ENCODE results near the gene BCLAF3.

The BCLAF3 gene

DNA sequence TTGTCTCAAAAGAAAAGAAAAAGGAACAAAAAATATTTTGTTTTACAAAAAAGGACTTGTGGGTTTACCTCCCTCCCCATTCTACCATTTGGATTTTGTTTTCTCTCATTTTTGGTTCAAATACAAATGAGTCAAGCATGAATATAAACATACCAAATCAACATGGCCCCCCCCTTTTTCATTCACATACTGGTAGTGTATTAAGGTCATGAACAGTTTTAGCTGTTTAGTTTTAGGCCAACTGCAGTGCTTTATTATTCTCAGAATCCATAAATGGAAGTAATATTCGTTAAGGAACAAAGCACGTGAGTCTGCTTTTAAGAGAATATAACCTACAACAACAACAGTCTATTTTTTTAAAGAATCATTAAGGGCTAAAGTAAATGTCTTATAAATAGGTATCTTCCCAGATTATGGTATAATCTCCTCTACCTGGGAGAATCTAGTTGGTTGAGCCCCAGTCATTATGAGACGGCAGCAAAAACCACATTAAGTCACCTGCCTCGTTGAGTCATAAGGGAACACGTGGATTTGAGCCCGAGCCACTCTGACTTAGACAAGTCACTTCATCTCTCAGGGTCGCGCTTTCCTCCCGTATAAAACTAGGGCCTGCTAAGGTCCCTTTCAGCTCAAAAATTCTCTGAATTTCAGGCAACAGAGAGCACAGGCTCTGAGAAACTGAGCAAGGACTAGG is 26.7 kb downstream of the BCLAF3 start:
- DNase-seq = no peak

DNA sequence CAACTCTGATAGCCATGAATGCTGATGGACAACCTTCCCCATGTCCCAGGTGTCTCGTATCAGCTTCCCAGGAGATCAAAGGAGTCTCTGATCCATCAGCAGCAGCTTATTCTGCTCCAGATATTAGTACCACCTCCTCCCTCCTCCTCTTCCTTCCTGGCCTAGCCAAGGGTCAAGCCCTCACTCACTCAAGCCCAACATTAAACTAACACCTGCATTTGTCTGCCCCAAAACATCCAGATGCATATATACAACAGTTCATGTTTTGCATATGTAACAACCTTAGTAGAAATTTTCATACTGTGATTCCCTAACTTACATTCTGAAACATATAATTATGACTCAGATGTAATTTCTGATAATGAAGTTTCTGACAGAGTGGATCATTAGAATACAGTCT is 29.9 kb downstream of the BCLAF3 start:
- no peak for DNase-seq

DNA sequence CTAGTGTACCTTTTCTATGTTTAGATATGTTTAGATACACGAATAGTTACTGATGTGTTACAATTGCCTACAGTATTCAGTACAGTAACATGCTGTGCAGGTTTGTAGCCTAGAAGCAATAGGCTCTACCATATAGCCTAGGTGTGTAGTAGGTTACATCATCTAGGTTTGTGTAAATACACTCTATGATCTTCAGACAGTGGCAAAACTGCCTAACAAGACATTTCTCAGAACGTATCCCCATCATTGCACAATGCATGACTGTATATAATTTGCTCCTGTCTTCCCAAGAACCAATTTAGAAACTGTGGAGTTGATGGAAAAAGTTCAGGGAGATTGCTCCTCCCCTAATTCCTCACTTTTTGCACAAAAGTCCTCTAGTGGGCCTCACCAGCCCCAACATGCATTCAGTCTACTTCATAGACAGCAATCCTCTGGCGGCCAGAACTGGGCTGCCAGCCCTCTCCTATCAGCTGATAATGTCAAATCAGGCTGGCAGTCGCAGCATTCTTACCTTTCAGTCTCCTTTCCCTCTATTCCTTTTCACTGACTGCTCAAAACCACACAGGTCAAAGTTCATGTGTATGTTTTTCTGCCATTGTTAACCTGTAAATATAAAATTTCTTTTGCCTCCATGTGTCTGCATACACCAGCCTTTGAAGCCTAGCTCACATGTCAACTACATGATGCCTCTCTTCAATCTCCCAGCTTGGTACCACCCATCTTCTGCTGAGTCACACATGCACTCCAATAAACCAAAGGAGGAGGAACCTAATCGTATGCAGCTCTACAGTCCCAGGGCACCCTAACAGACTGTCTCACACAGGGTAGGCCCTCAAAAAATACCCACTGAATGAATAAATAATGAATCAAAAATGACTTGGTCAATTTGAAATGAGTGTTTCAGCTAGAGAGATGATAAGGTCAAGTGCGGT is 32.0 kb downstream of the BCLAF3 start:
- DNase-seq = no peak

DNA sequence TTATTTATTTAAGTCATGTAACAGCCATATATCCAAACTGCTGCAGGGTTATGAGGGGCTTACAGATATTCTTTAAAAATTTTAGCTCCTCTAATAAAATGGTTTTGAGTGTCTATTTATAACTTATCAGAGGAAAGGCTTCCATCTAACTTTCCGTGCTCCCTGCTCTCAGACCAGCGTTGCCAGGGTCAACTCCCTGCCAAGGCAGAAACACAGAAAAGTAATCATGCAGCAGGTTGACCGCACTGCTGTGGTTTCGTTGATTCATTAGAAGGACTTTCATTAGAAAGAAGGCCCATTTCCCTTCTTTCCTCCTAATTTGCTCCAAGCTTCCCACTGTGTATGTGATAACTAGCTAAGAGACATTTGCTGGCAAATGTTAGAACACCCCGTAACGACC is 33.9 kb downstream of the BCLAF3 start:
- peak; percentile 36 for DNase-seq

DNA sequence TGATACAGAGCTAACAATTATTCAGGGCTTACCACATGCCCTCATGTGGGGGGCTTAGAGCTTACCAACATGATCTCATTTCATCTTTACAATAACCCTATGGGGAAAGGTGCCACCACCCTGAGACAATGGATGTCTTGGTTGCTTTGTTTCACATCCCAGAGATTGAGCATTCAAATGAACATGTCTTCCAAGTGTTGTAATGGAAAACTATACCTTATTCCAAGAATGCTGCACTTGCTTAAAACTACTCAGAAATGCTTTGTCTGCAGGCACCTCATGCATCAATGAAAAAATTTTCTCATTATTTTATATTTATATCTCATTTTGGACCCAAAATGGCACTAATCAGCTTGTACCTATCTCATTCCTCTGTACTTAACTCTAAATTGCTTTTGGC is 34.6 kb downstream of the BCLAF3 start:
- no peak for DNase-seq

DNA sequence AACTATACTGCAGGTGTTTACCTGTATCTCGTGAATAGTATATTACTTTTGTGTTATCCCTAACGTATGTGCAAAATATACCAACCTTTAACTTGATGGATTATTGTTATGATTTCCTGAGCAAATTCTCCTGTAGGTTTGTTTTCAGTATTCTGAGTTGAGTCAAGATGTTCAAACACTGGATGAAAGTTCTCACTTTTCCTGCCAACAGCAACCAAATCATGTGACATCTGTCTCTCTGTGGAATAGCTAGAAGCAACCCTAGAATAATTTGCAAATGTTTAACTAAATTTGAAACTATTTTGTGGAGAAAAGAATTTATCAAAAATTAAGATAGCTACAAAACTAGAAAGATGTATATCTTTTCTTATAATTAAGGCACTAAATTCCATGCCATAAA is 35.6 kb downstream of the BCLAF3 start:
- DNase-seq = no peak

DNA sequence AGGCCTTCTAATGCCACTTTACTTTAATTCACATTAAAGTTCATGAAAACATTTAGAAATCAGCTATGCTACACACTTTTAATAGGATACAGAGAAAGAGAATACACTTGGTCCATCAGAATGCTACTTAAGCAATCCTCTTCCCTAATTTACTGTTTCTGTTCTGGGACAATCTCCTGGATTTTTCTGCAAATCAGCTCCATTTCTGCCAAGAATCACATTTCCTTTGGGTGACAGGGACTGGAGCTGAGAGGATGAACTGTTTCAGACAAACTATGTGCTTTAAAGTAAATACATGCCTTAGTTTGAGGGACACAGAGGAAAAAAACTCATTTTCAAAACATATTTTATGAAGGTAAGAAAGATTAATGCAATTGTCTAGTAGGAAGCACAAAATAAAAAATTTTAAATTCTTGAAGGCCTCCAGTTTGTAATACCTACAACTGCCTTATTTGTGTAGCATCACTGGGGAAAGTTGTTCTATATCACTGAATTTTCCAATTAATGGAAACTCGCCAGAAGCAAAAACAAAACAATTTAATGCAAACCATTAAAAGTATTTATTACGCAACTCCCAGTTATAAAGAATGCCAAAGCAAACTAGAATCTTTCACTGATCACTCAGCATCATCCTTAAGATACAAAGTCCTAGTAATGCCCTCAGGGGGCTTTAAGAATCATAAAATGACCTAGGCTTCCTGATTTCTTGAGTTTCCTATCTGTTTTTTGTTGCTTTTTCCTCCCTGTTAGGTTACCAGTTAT is 36.3 kb downstream of the BCLAF3 start:
- DNase-seq = no peak

DNA sequence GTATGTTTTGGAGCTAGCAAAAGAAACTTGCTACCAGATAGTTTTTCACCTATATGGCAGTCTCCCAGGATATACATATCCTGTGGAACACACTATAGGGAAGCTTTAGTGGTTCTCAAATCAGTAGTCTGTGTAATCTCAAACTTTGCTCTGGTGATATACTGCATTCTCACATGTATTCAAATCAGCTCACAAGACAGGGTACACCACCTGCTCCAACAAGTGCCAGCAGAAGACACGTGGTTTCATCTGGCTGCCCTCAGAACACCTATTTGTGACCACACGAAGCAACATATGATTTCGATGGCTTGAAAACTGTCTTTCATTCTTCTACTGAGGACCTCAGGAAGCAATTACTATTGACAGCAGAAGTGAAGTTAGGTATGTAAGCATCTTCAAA is 37.7 kb downstream of the BCLAF3 start:
- DNase-seq = no peak

DNA sequence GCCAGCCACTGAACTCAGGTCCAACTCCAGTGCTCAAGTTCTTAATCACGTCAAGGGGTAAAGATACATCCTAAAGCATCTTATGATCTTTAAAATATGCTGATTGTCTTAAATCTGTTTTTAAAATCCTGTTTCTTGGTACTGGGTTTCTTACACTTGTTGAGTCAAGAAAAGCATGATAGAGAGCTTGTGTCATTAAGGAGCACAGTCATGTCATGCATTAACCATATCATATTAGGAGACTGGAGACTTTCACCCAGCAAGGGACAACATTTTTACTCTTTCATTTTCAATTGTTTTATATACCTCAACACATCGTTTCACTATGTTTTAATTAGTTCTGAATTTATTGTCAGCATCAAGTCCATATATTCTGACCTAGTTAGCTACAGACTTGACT is 41.5 kb downstream of the BCLAF3 start:
- no peak for DNase-seq

DNA sequence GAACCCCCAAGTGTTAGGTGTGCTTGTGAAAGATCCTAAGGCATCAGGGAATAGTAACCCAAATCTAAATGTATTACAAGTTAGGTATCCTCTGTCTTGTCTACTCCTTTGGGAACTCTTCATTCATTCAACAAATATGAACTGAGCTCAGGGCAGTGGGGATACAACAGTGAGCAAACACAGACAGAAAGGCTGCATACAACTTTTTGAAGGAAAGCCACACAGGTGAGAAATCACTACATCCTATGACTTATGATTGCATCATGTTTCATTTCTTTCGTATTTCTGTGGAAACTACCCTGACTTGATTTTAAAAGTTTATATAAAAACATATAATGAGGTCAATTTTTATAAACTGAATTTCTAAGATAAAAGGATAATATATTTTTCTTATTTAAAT is 43.2 kb downstream of the BCLAF3 start:
- DNase-seq = no peak

All from left hindlimb (tissue), 1 donor.